HFF-Myc (cell line): Measurements from ENCODE around the gene SCYGR6.

Experiments used
- DNase-seq: peaks from one replicate; pipeline ENCODE4 v3.0.0-alpha.2; 2011; ENCODE audit warnings: low read depth; ENCODE audit errors: extremely low read depth
- H3K4me3 ChIP-seq: replicated peaks from 2 replicates; pipeline ENCODE4 v1.5.1; 2011; ENCODE audit warnings: low read depth, mild to moderate bottlenecking, control low read depth, low read length
- CTCF ChIP-seq: IDR thresholded peaks from 2 replicates; pipeline ENCODE4 v1.5.1; 2012; ENCODE audit warnings: mild to moderate bottlenecking, low read depth, low read length, control low read depth; ENCODE audit errors: missing control alignments

Gene SCYGR6, protein sequence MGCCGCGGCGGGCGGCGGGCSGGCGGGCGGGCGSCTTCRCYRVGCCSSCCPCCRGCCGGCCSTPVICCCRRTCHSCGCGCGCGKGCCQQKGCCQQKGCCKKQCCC

GRCh38 chr2:227724394-227725039 is at the start of gene SCYGR6:
Gene SCYGR6 (minus strand): TSS chr2:227724757. CDS start chr2:227724757, 0 bp downstream.
- no peak for DNase-seq
- no peak within 1 kb of the TSS for H3K4me3 ChIP-seq
- no peak for TF ChIP-seq CTCF

- no peak overlapping the region for H3K4me3 ChIP-seq
- no peak for DNase-seq
- peak; percentile 33 for TF ChIP-seq CTCF
These were observed 49.6 kb upstream of the SCYGR6 start for GRCh38 chr2:227774011-227774624.

DNA sequence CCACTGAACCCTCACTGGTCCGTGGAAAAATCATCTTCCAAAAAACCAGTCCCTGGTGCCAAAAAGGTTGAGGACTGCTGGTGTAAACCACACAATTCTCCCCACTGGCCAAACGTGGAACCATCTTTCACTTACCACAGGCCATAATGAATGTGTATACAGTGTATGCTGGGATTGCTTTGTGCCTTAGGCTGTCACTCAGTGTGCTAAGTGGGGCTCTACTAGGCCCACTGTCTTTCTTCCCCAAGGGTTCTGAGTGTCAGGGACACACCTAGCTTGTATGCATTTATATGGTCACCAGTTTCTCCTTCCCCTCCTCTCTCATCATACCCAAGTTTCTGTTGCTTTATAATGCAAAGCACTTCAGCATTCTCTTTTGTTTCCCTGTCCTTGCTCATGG is 48.4 kb upstream of the SCYGR6 start:
- no peak overlapping the region for H3K4me3 ChIP-seq
- TF ChIP-seq CTCF: no peak
- DNase-seq: no peak

- H3K4me3 ChIP-seq: no peak overlapping the region
- no peak for TF ChIP-seq CTCF
- DNase-seq: no peak
These were observed 47.7 kb upstream of the SCYGR6 start for GRCh38 chr2:227772197-227772661.

- TF ChIP-seq CTCF: no peak
- no peak overlapping the region for H3K4me3 ChIP-seq
- no peak for DNase-seq
These were observed 43.3 kb upstream of the SCYGR6 start for GRCh38 chr2:227767830-227768229.

DNA sequence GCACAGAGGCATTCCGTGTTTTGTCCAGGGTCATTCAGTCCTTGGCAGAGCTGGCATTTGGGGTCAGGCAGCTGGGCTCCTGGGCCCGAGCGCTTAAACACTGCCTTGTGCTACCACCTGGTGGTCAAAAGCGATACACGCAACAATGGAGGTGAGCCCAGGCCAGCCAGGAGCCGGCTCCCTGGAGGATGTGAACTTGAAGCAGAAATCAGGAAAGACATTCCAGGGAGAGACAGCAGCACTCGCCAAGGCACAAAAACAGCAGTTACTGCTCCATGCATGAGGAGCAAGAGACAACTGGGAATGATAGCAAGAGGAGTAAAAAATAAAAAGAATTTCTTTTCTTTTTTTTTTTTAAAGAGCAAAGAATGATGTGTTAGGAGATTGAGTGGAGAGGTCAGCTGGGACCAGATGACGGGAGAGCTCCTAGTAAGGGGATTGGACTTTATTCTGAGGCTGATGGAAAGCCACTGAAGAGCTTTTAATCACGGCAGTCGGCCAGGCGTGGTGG is 41.9 kb upstream of the SCYGR6 start:
- no peak overlapping the region for H3K4me3 ChIP-seq
- peak; percentile 44 for DNase-seq
- peak; percentile 83 for TF ChIP-seq CTCF
